Osteocyte (in vitro differentiated cells): ENCODE results near the gene GZF1. TPM values are rescaled to one million over a fixed set of nuclear protein-coding genes. Genes with fewer than 3 reads are reported as not detected.

Experiments used
- DNase-seq: peaks from one replicate; pipeline ENCODE4 v3.0.0; 2021; ENCODE audit warnings: mixed read lengths; ENCODE audit not compliant: unreplicated experiment; ENCODE audit errors: extremely low spot score
- H3K27ac Mint-ChIP-seq: one replicate; pipeline ENCODE4 v1.8.0; 2021; ENCODE audit warnings: mild to moderate bottlenecking, mixed read lengths; ENCODE audit not compliant: unreplicated experiment
- H3K27me3 Mint-ChIP-seq: one replicate; pipeline ENCODE4 v1.8.0; 2021; ENCODE audit warnings: mixed read lengths; ENCODE audit not compliant: unreplicated experiment
- H3K36me3 Mint-ChIP-seq: one replicate; pipeline ENCODE4 v1.8.0; 2021; ENCODE audit warnings: mixed read lengths; ENCODE audit not compliant: unreplicated experiment
- H3K4me1 Mint-ChIP-seq: one replicate; pipeline ENCODE4 v1.8.0; 2021; ENCODE audit warnings: mixed read lengths; ENCODE audit not compliant: unreplicated experiment
- H3K4me3 Mint-ChIP-seq: one replicate; pipeline ENCODE4 v1.8.0; 2021; ENCODE audit warnings: mild to moderate bottlenecking, moderate library complexity, mixed read lengths; ENCODE audit not compliant: unreplicated experiment
- H3K9me3 Mint-ChIP-seq: one replicate; pipeline ENCODE4 v1.8.0; 2021; ENCODE audit warnings: mixed read lengths; ENCODE audit not compliant: unreplicated experiment
- CTCF ChIP-seq: fragments of 200-600 bp; sonication (generic); IDR thresholded peaks from 2 replicates; pipeline ENCODE4 v1.5.0; 2021; ENCODE audit warnings: antibody characterized with exemption, mild to moderate bottlenecking, moderate library complexity
- total RNA-seq: library from RNA; stranded (reverse); gene quantifications from 2 replicates; pipeline ENCODE4 v1.2.1, GENCODE V29; 2021

Gene GZF1
- total RNA-seq, 1 donor from 2014 or later, result 16.8 TPM

GRCh38 chr20:23420943-23421931 is 59.3 kb downstream of the GZF1 start, which contains the start of gene NAPB:
Gene NAPB, minus strand, starts transcription at chr20:23421488. Its CDS starts 86 bp downstream, at chr20:23421402.
- H3K36me3 Mint-ChIP-seq, result no peaks in the 10 kb centered on the region
- peak within 1 kb of the TSS; percentile 71 for H3K27ac Mint-ChIP-seq
- H3K4me3 Mint-ChIP-seq, result peak within 1 kb of the TSS; percentile 77
- DNase-seq, result peak; percentile 97
- peak; percentile 55 for TF ChIP-seq CTCF
- no peaks in the 10 kb centered on the region for H3K27me3 Mint-ChIP-seq
- no peaks in the 10 kb centered on the region for H3K9me3 Mint-ChIP-seq
- H3K4me1 Mint-ChIP-seq, result peaks cover 17% of the 10 kb centered on the region

Other genes with a start within 250 kb of the GZF1 start
- 12.4 and 14.0 TPM in 2 replicates for gene NXT1, start 11.4 kb upstream of the GZF1 start, total RNA-seq
- 8.8 and 10.5 TPM in 2 replicates for gene NAPB, start 59.3 kb downstream of the GZF1 start, total RNA-seq
- gene CSTL1, start 77.5 kb downstream of the GZF1 start, total RNA-seq, result not detected in 2 replicates
- not detected in 2 replicates for gene CST11, start 90.7 kb downstream of the GZF1 start, total RNA-seq
- gene CST8, start 128.9 kb downstream of the GZF1 start, total RNA-seq, result not detected in 2 replicates
- not detected in 2 replicates for gene CST9L, start 206.3 kb downstream of the GZF1 start, total RNA-seq
- gene CST9, start 243.7 kb downstream of the GZF1 start, total RNA-seq, result not detected in 2 replicates